ENCODE data around the gene CUL9.
"Not testable (repeated sequence)": the region's sequence is repeated elsewhere in the genome, so short reads cannot be mapped to it uniquely, and the experiment has no call there.

CUL9 gene

DNA sequence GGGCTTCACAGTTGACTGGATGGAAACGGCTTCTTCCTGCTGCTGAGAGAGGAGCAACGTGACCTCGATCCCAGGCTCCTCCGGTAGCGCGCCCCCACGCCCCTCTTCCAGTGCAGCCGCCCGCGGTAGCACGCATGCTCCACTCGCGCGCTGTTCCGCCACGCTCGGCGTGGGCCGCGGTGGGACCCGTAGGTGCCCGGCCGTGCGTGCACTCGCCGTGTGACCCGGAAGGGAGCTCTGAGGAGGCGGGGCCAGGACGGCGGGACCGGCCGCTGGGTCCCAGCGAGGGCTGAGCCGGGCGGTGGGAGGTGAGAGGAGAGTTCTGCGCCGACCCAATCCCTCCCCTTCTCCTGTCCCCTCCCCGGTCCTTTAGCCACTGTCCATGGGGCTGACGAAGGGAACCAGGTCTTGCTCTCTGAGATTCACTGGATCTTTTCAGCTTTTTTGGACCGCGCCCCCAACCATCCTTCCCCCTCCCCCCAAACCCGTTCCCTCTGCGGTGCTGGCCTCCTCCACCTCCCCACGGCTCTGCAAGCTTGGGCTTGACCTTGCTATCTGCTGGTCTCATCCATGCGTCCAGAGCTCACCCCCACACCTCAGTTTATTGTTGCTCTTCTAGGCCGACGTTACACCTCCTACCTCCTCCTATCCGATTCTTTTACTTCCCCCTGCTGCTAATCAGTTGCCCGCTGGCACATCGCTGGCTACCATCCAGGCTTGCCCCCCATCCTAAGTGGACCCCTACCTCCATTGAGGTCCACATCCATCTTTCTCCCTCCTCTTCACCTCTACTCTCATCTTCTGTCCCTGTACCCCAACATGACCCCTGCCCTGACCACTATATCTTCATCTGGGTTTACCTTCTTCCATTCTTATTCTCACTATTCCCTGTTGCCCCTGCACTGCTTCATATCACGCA lies at the start of gene CUL9:
Gene CUL9 (plus strand): TSS at position 255 of the 919 bp plus-strand sequence. CDS start 2,115 bp downstream, outside the sequence.
- DNase-seq (ENCODE audit: low read depth), result peak; percentile 56

DNA sequence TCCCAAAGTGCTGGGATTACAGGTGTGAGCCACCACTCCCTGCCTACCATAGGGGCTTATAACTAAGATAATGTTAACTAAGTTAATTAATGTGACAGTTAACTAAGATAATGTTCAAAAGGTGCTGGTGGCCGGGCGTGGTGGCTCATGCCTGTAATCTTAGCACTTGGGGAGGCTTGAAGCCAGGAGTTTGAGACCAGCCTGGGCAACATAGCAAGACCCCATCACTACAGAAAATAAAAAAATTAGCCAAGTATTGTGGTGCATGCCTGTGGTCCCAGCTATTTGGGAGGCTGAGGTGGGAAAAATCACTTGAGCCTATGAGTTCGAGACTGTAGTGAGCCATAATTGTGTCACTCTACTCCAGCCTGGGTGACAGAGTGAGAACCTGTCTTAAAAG lies 43.7 kb upstream of the CUL9 start:
- no peak for DNase-seq (ENCODE audit: low read depth)

DNA sequence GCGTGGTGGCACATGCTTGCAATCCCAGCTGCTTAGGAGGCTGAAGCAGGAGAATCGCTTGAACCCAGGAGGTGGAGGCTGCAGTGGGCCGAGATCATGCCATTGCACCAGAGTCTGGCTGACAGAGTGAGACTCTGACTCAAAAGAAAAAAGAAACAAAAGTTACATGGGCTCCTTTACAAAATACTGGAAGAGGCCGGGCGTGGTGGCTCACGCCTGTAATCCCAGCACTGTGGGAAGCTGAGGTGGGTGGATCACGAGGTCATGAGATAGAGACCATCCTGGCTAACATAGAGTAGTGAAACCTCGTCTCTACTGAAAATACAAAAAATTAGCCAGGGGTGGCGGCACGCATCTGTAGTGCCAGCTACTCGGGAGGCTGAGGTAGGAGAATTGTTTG lies 42.0 kb upstream of the CUL9 start:
- not testable (repeated sequence) for DNase-seq (ENCODE audit: low read depth)

GRCh38 chr6:43141644-43142043 lies 40.4 kb upstream of the CUL9 start:
- no peak for DNase-seq (ENCODE audit: low read depth)

DNA sequence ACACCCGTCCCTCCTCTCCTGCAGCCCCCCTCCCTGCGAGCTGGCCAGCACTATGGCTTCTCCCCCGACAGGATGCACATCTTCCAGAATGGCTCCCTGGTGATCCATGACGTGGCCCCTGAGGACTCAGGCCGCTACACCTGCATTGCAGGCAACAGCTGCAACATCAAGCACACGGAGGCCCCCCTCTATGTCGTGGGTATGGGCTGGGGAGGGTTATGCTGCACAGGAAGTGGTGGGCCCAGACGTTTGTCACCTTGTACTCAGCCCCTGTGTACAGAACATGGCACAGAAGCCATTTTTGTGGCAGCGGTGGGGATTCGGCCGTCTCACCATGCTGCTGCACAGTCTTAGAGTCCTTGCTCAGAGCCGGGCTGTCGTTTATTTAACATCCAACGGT lies 39.9 kb upstream of the CUL9 start:
- DNase-seq (ENCODE audit: low read depth), result no peak

DNA sequence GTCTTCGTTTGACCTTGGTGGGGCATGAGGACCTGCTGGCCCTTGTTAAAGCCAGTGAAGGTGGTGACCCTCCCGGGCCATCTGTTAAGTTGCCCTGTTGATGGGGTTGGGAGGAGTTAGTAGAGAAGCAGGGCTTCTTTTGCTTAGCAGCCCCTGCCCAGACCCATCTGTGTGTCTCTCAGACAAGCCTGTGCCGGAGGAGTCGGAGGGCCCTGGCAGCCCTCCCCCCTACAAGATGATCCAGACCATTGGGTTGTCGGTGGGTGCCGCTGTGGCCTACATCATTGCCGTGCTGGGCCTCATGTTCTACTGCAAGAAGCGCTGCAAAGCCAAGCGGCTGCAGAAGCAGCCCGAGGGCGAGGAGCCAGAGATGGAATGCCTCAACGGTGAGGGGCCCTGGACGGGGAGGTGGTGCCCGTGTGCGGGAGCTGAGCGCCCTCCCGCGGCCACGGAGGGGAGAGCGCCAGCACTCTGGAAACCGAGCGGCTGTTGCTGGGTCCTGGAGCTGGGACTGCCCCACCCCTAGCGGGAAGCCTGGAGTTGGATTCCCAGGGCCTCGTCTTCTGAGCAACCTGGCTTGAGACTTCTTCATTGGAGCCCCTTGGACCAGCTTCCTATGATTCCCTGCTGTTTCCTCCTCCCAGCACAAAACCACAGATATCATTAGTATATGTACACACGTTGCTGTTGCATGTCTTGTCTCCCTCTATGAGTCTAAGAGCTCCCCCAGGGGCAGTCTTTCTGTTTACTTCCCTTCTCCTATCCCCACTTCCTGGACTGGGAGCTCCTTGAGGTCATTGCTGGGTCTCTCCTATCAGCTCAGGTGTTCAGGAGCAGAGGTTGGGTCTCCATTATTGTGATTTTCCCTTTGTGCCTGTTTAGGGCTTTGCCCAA lies 38.5 kb upstream of the CUL9 start:
- peak; percentile 53 for DNase-seq (ENCODE audit: low read depth)

DNA sequence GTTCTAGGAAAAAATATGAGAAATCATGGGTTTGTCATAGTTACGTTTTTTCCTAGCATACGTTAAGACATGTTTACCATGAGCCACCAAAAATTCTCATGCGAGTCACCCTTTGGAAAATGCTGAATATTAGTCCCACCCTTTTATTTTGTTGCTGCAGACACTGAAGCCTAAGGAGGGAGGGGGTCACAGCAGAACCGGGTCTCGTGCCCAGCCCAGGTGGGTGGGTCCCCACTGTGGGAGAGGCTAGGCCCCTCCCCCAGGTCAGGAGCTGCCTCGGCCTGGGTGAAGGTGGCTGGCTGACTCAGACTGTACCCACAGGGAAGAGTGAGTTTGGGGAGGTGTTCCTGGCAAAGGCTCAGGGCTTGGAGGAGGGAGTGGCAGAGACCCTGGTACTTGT lies 37.1 kb upstream of the CUL9 start:
- DNase-seq (ENCODE audit: low read depth), result no peak

DNA sequence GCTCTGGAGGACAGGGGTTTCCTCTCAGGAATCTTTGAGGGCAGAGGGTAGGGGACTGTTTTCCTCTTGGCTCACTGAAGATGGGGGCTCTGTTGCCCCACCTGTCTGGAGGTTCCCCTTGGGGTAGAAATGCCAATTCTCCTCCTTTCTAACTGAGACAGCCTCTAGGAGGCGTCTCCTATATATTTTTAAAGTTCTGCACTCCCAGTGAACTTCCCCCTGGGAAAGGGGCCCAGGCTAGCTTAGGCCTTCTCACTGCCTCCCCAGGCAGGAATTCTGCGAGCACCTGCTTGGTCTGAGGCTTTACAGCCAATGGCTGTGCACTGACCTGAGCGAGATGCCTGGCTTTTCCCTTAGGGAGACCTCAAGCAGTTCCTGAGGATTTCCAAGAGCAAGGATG lies 35.7 kb upstream of the CUL9 start:
- no peak for DNase-seq (ENCODE audit: low read depth)

GRCh38 chr6:43146709-43147688 lies 35.0 kb upstream of the CUL9 start:
- no peak for DNase-seq (ENCODE audit: low read depth)

DNA sequence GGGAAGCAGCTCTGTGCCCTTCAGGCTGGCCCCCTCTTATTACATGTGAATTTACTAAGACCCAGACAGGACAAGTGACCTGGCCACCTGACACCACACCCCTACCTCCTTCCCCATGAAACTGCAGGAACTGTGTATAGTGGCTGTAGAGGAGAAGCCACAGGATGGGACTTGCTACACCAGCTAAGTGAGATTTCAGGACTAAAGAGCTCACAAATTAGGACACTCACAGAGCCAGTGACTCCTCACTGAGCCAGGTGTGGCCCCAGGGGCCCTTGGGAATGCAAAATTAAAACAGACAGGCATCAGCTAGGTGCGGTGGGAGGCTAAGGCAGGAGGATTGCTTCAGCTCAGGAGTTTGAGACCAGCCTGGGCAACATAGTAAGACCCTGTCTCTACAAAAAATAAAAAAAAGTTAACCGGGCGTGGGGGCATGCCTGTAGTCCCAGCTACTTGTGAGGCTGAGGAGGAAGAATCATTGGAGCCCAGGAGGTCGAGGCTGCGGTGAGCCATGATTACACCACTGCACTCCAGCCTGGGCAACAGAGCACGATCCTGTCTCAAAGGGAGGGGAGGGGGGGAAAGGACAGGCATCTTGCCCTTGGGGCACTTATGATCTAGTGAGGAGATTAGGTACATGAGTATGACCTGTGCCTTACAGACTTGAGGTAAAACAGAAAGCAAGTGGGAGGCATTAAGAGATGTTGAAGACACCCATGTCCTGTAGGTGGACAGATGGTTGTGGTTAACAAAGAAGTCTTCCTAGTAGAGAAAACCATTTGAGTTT lies 34.1 kb upstream of the CUL9 start:
- DNase-seq (ENCODE audit: low read depth), result no peak

- DNase-seq (ENCODE audit: low read depth), result no peak
Observed at GRCh38 chr6:43149265-43149664, 32.7 kb upstream of the CUL9 start.

DNA sequence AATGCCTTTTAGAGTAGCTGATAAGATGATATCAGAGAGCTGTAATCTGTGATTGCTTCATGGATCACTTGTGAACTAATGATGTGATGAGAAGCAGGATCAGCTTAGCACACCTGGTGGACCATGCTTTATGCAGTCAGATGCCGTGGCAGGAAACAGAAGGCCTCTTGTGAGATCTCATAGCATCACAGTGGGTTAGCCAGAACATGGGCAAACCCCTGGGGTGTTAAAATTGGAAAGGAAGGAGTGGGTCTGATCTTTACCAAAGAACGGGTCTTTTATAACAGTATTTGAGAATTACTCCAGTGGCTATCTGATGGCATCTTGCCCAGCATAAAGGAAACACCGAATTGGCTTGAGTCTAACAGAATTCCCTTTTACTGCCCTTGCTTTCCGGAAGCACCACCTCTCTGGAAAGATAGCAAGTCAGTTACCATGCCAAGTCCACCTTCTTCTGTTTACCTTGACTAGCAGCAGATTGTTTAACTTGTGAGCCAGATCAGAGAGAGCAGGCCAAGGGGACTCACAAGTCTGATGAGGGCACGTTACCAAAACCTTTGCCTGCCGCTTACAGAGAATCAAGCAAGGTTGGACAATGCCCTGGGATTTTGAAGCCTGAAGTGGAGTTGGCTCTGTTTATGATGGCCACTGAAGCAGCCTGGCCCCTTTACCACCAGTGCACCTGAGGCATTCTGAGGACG lies 31.8 kb upstream of the CUL9 start:
- DNase-seq (ENCODE audit: low read depth), result no peak

DNA sequence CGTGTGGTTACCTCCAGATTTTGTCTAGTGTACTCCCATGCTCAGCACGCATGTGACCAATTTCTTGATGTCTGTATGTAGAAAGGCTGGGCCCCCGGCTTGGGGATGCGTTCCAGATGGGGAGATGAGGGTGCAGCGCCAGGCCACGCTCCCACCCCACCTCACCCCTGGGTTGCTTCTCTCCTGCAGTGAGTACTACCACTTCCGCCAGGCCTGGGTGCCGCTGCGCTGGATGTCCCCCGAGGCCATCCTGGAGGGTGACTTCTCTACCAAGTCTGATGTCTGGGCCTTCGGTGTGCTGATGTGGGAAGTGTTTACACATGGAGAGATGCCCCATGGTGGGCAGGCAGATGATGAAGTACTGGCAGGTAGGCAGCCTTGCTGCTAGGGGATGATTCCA lies 22.4 kb upstream of the CUL9 start:
- no peak for DNase-seq (ENCODE audit: low read depth)

- no peak for DNase-seq (ENCODE audit: low read depth)
Observed at GRCh38 chr6:43163899-43164298, 18.1 kb upstream of the CUL9 start.

DNA sequence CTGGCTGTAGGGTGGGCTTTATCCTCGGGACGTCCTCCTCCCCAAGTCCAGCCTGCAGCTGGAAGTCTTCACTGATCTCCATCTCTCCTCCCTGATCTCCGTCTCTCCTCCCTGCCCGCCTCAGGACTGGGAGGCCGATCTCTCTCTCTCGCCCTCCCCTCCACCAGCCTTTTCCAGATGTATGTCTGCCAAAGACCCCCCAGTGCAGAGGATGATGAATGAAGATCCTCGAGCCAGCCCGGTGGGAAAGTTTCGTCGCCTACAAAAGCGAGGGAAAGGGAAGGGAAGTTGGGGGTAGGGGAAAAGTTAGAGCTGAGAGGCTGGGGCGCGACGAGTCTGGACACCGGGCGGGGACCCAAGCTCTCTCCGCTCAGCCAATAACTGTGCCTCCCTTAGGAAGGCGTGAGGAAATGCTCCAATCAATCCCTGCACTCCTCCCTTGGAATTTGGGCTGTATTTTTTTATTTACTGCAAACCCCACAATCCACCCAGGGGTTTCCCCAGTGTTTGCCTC lies 11.5 kb upstream of the CUL9 start:
- DNase-seq (ENCODE audit: low read depth), result no peak

GRCh38 chr6:43170931-43171706 lies 10.9 kb upstream of the CUL9 start, which contains the start of gene SRF:
TSS of gene SRF (plus strand) at chr6:43171269. CDS start at chr6:43171657, 388 bp downstream.
- peak; percentile 98 for DNase-seq (ENCODE audit: low read depth)

GRCh38 chr6:43171707-43172103 lies 10.3 kb upstream of the CUL9 start:
- no peak for DNase-seq (ENCODE audit: low read depth)

DNA sequence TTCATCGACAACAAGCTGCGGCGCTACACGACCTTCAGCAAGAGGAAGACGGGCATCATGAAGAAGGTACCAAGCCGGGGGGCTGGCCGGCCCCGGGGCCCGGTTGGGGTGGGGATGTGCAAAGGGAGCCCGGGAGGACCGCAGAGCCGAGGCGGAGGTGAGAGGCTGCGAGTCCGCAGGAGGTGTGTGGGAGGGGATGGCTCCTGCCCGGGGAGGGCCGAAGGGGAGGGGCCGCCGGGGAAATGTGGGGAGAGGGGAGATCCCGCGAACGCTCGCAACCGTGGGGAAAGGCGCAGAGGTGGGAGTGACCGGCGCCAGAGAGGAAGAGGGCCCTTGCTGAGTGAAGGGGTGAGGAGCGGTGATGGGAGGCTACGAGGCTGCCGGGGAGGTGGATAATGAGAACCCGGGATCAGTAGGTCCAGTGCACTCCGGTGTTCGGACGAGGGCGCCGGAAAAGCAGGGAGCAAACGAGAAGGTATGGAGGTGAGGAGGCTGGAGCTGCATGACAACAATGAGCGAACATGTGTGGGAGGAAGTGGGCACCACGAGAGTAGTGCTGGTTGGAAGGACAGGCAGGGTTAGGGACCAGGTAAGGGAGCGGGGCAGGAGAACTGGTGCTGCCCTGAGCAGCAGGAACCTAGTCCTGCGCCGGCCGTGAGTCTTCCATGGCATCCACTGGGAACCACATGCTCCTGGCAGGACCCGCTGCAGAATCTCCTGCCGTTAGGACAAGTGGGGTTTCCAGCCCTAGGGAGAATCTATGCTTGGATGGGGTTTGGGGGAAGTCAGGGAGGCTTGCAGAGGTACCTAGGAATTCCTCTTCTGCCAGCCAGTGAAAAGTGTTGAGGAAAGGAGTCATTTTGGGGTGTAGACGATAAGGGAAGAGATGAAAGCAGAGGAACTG lies 9.6 kb upstream of the CUL9 start:
- no peak for DNase-seq (ENCODE audit: low read depth)

Data from stimulated activated CD8-positive, alpha-beta memory T cell treated with anti-CD3 and anti-CD28 coated beads, Interleukin-15, amount 100 ng/mL, for 1 hour (primary cell).